Measurements from ENCODE around the gene RIMBP2.

Gene RIMBP2

DNA sequence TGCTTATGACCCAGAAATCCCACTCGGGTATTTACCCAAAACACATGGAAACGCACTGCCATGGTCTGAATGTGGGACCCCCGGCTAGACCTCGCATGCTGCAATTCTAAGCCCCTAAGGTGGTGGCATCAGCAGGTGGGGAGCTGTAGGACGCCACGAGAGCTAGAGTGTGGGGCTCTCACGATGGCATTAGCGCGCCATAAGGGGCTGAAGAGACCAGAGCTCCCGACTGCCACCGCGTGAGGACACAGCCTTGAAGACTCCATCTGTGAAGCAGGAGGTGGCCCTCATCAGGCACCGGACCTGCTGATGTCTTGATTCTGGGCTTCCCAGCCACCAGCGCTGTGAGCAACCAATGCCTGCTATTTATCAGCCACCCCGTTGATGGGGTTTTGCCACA, 40.3 kb downstream of the RIMBP2 start:
- TF ChIP-seq, protein P1, sequence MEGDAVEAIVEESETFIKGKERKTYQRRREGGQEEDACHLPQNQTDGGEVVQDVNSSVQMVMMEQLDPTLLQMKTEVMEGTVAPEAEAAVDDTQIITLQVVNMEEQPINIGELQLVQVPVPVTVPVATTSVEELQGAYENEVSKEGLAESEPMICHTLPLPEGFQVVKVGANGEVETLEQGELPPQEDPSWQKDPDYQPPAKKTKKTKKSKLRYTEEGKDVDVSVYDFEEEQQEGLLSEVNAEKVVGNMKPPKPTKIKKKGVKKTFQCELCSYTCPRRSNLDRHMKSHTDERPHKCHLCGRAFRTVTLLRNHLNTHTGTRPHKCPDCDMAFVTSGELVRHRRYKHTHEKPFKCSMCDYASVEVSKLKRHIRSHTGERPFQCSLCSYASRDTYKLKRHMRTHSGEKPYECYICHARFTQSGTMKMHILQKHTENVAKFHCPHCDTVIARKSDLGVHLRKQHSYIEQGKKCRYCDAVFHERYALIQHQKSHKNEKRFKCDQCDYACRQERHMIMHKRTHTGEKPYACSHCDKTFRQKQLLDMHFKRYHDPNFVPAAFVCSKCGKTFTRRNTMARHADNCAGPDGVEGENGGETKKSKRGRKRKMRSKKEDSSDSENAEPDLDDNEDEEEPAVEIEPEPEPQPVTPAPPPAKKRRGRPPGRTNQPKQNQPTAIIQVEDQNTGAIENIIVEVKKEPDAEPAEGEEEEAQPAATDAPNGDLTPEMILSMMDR (IDR thresholded peaks at IDR 0.05; ENCODE audit: low read length), result no peak
- no peak for TF ChIP-seq EZH2 (IDR thresholded peaks at IDR 0.05; ENCODE audit: borderline replicate concordance, low read length)
- Histone ChIP-seq H3K27ac (ENCODE audit: low read depth, low read length, poor library complexity, severe bottlenecking) (no peak overlapping the region), H3K4me2 (ENCODE audit: low read length) (no peak overlapping the region), H2AFZ (ENCODE audit: low read length) (no peak overlapping the region), H3K9ac (ENCODE audit: low read length) (no peak overlapping the region), H3K4me1 (ENCODE audit: insufficient read depth, low read length, severe bottlenecking) (no peaks in the 10 kb centered on the region), H3K9me3 (ENCODE audit: low read length) (no peaks in the 10 kb centered on the region), H3K4me3 (ENCODE audit: low read depth, low read length, poor library complexity, severe bottlenecking) (no peak overlapping the region), H3K79me2 (ENCODE audit: insufficient read depth, low read length) (no peaks in the 10 kb centered on the region), H3F3A (ENCODE audit: insufficient read depth, low read length) (no peaks in the 10 kb centered on the region), H3K27me3 (ENCODE audit: insufficient read depth, low read length) (peaks cover 11% of the 10 kb centered on the region; the same call in 1 of the 2 replicates), H4K20me1 (ENCODE audit: insufficient read depth, low read length) (no peaks in the 10 kb centered on the region), H3K36me3 (ENCODE audit: insufficient read depth, low read length) (no peaks in the 10 kb centered on the region), H3K9me2 (ENCODE audit: low read depth, low read length) (no peaks in the 10 kb centered on the region)

DNA sequence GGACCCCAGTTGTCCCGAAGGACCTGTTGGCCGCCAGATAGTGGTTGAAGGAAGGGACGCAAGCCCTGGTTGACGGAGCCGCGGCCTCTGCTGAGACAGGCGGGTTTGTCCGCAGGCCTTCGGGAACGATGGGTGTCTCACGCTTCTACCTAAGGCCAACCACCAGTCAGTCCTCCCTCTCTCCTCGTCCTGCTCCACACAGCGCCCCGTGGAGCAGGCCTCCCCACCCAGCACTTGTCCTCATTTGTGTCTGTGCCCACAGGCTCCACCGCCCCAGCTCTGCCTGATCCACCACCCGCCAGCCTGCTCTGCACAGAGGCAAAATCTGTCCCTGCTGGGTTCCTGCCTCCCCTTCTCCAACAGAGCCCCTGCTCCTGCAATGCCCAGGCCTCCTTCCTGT, 41.0 kb downstream of the RIMBP2 start:
- H3K36me3 ChIP-seq (ENCODE audit: insufficient read depth, low read length), result no peaks in the 10 kb centered on the region
- H3K9me3 ChIP-seq (ENCODE audit: low read length), result no peaks in the 10 kb centered on the region
- H3K9me2 ChIP-seq (ENCODE audit: low read depth, low read length), result no peaks in the 10 kb centered on the region
- H3K27me3 ChIP-seq (ENCODE audit: insufficient read depth, low read length), result peaks cover 11% of the 10 kb centered on the region; the same call in 1 of the 2 replicates
- no peak overlapping the region for H2AFZ ChIP-seq (ENCODE audit: low read length)
- no peak for TF ChIP-seq EZH2 (IDR thresholded peaks at IDR 0.05; ENCODE audit: borderline replicate concordance, low read length)
- TF ChIP-seq, protein P1 (IDR thresholded peaks at IDR 0.05; ENCODE audit: low read length), result no peak
- no peak overlapping the region for H3K9ac ChIP-seq (ENCODE audit: low read length)
- H3K4me3 ChIP-seq (ENCODE audit: low read depth, low read length, poor library complexity, severe bottlenecking), result no peak overlapping the region
- H3F3A ChIP-seq (ENCODE audit: insufficient read depth, low read length), result no peaks in the 10 kb centered on the region
- no peaks in the 10 kb centered on the region for H3K79me2 ChIP-seq (ENCODE audit: insufficient read depth, low read length)
- H3K4me2 ChIP-seq (ENCODE audit: low read length), result no peak overlapping the region
- H3K27ac ChIP-seq (ENCODE audit: low read depth, low read length, poor library complexity, severe bottlenecking), result no peak overlapping the region
- no peaks in the 10 kb centered on the region for H3K4me1 ChIP-seq (ENCODE audit: insufficient read depth, low read length, severe bottlenecking)
- H4K20me1 ChIP-seq (ENCODE audit: insufficient read depth, low read length), result no peaks in the 10 kb centered on the region

DNA sequence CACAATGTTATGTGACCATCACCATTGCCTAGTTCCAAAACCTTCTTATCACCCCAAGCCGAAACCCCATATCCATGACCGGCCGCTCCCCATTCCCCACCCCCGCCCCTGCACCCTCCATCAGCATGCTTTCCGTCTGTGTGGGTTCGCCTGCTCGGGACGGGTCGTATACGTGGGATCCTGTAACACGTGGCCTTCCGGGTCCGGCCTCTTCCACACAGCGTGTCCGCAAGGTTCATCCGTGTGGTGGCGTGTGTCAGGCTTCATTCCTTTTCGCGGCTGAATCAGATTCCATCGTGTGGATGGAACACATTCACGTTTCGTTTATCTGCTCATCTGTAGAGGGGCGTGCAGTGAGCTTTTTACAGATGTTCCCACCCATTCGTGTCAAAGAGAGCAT, 41.4 kb downstream of the RIMBP2 start:
- Histone ChIP-seq H3K27me3 (ENCODE audit: insufficient read depth, low read length) (peaks cover 11% of the 10 kb centered on the region; the same call in 1 of the 2 replicates), H2AFZ (ENCODE audit: low read length) (no peak overlapping the region)

More for the DNA sequence above, 41.4 kb downstream of the RIMBP2 start:
- H3K9me3 ChIP-seq (ENCODE audit: low read length), result no peaks in the 10 kb centered on the region
- H3K4me3 ChIP-seq (ENCODE audit: low read depth, low read length, poor library complexity, severe bottlenecking), result no peak overlapping the region
- no peaks in the 10 kb centered on the region for H3K4me1 ChIP-seq (ENCODE audit: insufficient read depth, low read length, severe bottlenecking)
- H3K9ac ChIP-seq (ENCODE audit: low read length), result no peak overlapping the region
- no peaks in the 10 kb centered on the region for H3K9me2 ChIP-seq (ENCODE audit: low read depth, low read length)
- no peaks in the 10 kb centered on the region for H3F3A ChIP-seq (ENCODE audit: insufficient read depth, low read length)
- no peaks in the 10 kb centered on the region for H3K79me2 ChIP-seq (ENCODE audit: insufficient read depth, low read length)
- no peaks in the 10 kb centered on the region for H4K20me1 ChIP-seq (ENCODE audit: insufficient read depth, low read length)
- TF ChIP-seq, protein P1 (IDR thresholded peaks at IDR 0.05; ENCODE audit: low read length), result no peak
- TF ChIP-seq EZH2 (IDR thresholded peaks at IDR 0.05; ENCODE audit: borderline replicate concordance, low read length), result no peak
- no peak overlapping the region for H3K4me2 ChIP-seq (ENCODE audit: low read length)
- no peak overlapping the region for H3K27ac ChIP-seq (ENCODE audit: low read depth, low read length, poor library complexity, severe bottlenecking)
- no peaks in the 10 kb centered on the region for H3K36me3 ChIP-seq (ENCODE audit: insufficient read depth, low read length)
